ENCODE data around the gene CFAP20. TPM values are rescaled to one million over a fixed set of nuclear protein-coding genes. Genes with fewer than 3 reads are reported as not detected.
"Not testable (repeated sequence)": the region's sequence is repeated elsewhere in the genome, so short reads cannot be mapped to it uniquely, and the experiment has no call there.

Gene CFAP20
- polyA plus RNA-seq, 4 donors = 63.4 to 75.9 (median 67.7) TPM

DNA sequence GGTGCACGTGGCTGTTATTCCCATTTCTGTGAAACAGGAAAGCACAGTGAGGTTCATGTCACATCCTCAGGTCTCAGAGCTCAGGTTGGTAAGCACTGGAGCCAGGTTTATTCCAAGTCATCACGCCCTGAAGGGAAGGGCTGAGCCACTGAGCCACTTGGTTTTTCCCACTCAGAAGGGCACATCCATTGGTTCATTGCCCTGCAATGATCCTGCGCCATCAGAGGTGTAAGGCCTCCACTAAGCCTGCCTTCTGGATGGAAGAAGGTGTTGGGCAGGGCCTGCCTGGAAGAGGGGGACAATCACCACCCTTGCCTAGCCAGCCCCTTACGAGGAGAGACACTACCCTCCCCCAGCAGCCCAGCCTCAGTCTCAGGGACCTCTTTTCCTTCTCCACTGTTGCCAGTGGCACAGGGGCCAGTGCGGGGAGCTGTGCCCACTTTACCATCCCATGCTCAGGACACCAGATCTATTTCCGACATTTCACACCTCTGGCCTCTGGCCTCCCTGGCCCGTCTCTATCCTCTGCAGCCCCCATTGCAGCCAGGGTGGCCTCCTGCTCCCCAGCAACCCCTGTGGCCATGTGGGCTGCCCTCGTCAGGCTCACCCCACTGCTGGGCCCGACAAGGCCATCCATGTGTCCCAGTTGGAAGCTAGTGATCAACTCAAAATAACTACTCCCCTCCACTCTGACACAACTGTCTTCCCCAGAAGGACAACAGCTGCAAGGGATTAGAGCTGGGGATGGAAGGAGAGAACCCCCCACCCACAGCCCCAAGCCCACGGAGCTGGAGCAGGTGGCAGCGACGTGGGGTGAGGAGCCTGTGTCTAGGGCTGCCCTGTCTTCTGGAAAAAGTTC, 29.9 kb downstream of the CFAP20 start:
- DNase-seq (ENCODE audit: low read depth in 4 of 4, low spot score in 2 of 4) = no peak

DNA sequence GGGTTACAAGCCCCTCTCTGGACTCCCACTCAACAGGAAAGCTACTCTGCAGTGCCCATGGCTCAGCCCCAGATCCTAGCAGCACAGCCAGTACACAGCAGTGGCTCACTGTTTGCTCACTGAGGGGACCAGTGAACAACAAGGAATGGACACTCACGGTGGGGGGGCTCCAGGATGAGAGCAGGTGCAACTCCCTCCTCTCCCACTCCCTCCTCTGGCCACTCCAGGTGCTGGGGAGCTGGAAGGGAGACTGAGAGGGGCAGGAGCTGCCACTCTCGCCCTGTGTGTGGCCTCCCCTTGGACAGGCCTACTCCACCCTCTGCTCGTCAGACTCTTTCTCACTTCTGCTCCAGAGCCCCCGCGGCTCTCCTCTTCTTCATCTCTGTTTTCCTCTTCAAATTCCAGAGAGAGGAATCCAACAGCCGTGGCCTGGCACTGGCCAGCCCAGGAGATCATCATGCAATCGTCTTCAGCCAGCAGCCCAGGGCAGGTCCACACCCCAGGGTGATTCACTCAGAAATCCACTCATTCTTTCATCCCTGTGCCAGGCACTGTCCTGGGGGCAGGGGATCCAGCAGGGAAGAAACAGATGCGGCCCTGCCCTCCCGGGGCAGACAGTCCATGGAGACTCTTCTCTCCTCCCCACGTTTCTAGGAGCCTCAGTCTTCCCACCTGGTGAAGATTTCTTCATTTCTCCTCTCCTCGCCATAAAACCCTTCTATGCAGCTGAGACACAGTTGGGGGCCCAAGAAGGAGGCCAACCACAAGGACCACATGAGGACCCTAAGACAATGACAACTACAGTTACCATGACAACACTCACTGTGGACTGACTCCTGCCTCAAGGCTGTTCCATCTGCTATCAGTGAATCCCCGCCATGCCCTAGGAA, 30.7 kb downstream of the CFAP20 start:
- DNase-seq (ENCODE audit: low read depth in 4 of 4, low spot score in 2 of 4) = no peak

GRCh38 chr16:58096249-58096648, 32.9 kb downstream of the CFAP20 start:
- DNase-seq (ENCODE audit: low read depth in 4 of 4, low spot score in 2 of 4) = no peak

GRCh38 chr16:58095575-58095960, 33.6 kb downstream of the CFAP20 start:
- DNase-seq (ENCODE audit: low read depth in 4 of 4, low spot score in 2 of 4) = not testable (repeated sequence)

DNA sequence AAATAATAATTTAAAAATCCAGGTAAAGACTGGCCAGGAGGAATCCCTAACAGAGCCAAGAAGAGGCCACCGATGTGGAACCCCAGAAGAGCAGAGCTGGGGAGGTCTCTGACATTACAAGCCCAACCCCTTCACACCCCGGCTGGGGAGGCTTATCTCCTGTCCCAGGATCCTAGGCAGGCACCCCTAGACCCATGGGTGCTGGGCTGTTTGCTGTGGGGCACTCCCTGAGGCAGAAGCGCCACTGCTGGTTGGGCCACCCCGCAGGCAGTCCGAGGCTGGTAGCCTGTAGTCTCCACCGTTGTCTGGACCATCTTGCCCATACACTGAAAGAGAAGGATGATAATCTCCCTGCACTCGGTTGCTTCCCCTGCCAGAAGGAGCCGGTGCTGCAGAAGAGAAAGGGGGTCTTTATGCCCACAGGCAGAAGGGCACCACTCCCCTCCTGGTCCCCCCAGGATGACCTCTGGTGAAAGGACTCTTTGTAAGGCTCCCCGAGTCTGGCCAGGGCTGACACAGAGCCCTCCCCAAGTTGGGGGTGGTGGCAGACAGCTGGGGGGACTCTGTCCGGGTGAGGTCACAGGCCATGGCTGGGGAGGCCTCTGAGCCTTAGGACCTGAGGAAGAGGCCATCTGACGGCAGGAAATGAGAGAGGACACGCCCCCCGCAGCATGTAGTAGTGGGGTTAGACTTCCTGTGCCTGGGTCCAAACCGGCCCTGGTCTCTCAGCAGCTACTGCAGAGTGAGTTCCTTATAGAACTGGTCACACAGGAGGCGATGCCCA, 34.2 kb downstream of the CFAP20 start:
- no peak for DNase-seq (ENCODE audit: low read depth in 4 of 4, low spot score in 2 of 4)

- no peak for DNase-seq (ENCODE audit: low read depth in 4 of 4, low spot score in 2 of 4)
Observed at GRCh38 chr16:58094026-58094425, 35.2 kb downstream of the CFAP20 start.

- not testable (repeated sequence) for DNase-seq (ENCODE audit: low read depth in 4 of 4, low spot score in 2 of 4)
Observed at GRCh38 chr16:58090396-58090795, 38.8 kb downstream of the CFAP20 start.

GRCh38 chr16:58088091-58088490, 41.1 kb downstream of the CFAP20 start:
- DNase-seq (ENCODE audit: low read depth in 4 of 4, low spot score in 2 of 4) = no peak

DNA sequence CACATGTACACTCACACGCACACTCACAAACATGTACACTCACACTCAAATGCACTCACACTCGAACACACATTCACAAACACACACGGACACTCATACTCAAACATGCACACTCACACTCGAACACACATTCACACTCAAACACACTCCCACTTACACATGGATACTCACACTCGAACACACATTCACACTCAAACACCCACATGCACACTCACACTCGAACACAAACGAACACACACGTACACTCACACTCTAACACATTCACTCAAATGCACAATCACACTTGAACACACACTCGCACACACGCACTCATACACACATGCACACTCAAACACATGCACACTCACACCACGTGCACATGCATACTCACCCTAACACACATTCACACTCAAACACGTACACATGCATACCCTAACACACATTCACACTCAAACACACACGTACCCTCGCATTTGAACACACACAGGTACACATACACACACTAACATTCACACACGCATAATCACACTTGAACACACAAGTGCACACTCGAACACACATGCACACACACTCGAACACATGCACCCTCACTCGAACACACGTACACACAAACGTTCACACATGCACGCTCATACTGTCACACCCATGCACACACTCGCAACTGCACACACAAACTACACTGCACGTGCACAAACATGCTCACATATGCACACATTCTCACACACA, 41.8 kb downstream of the CFAP20 start:
- DNase-seq (ENCODE audit: low read depth in 4 of 4, low spot score in 2 of 4) = no peak

GRCh38 chr16:58086381-58087208, 42.6 kb downstream of the CFAP20 start:
- DNase-seq (ENCODE audit: low read depth in 4 of 4, low spot score in 2 of 4) = no peak

- DNase-seq (ENCODE audit: low read depth in 4 of 4, low spot score in 2 of 4) = no peak
Observed at GRCh38 chr16:58085584-58086251, 43.5 kb downstream of the CFAP20 start.

DNA sequence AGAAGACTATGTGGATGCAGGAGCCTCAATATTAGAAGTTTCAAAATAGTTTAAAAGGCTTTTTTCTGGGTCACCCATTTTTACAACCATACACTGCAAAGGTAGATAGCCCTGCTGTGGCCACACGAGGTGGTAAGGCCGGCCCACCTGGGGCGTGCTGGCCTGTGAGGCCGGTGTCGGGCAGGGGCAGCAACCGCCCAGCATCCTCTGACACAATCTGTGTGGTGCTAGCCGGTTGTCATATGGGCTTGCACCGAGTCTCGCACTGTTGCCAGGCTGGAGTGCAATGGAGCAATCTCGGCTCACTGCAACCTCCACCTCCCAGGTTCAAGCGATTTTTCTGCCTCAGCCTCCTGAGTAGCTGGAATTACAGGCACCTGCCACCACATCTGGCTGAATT, 44.0 kb downstream of the CFAP20 start:
- DNase-seq (ENCODE audit: low read depth in 4 of 4, low spot score in 2 of 4) = no peak

DNA sequence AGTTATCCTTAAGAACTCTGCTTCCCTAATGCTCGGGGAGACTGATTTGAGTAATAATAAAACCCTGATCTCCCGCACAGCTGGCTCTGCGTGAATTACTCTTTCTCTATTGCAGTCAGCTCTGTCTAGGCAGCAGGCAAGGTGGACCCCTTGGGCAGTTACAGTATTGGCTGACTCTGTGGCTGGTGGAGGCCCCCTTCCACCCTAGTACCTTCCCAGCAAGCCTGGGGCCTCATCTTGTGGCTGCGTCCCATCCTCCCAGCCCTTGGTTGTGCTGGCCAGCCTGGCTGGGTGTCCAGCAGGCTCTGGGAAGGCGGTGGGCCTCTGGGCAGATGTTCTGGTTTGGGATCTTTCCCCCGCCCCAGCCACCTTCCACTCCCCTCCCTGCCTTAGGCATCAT, 44.5 kb downstream of the CFAP20 start:
- no peak for DNase-seq (ENCODE audit: low read depth in 4 of 4, low spot score in 2 of 4)

DNA sequence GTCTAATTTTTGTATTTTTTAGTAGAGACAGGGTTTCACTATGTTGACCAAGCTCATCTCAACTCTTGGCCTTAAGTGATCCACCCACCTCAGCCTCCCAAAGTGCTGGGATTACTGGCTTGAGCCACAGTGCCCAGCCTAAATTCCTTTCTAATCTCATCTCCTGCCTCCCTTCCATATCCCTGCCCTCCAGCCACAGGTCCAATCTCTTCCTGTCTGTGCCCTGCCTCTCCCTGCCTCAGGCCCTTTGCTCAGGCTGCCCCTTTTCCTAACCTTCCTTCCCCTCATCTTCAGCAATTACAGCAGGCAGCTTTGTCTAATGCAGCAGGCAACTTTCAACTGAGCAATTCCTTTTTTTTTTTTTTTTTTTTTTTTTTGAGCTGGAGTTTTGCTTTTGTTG, 46.8 kb downstream of the CFAP20 start:
- DNase-seq (ENCODE audit: low read depth in 4 of 4, low spot score in 2 of 4) = no peak

DNA sequence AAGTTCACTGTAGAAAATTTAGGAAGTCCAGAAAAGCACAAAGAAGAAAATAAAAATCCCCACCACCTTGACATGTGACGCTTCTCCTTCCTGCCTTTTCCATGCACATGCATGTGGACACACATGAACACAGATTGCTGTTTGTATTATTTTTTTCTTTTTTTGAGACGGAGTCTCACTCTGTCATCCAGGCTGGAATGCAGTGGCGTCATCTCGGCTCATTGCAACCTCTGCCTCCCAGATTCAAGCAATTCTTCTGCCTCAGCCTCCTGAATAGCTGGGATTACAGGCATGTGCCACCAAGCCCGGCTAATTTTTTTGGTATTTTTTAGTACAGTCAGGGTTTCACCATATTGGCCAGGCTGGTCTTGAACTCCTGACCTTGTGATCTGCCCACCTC, 48.5 kb downstream of the CFAP20 start:
- DNase-seq (ENCODE audit: low read depth in 4 of 4, low spot score in 2 of 4) = not testable (repeated sequence)

- DNase-seq (ENCODE audit: low read depth in 4 of 4, low spot score in 2 of 4) = no peak
Observed at GRCh38 chr16:58077796-58078195, 51.4 kb downstream of the CFAP20 start.

- no peak for DNase-seq (ENCODE audit: low read depth in 4 of 4, low spot score in 2 of 4)
Observed at GRCh38 chr16:58076514-58076913, 52.7 kb downstream of the CFAP20 start.

DNA sequence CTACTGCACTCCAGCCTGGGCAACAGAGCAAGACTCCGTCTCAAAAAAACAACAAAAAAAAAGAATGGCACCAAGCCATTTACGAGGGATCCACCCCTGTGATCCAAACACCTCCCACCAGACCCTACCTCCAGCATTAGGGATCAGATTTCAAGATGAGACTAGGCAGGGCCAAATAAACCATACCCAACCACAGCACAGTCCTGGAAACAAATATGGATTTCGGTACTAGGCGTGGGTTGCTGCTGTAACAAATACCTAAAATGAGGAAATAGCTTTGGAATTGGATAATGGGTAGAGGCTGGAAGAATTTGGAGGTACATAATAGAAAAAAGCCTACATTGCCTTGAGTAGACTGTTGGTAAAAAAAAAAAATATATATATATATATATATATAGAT, 54.5 kb downstream of the CFAP20 start:
- DNase-seq (ENCODE audit: low read depth in 4 of 4, low spot score in 2 of 4) = no peak

- DNase-seq (ENCODE audit: low read depth in 4 of 4, low spot score in 2 of 4) = not testable (repeated sequence)
Observed at GRCh38 chr16:58073086-58073485, 56.1 kb downstream of the CFAP20 start.

All from left renal cortex interstitium (tissue), 4 donors.